HG03095 (cell line): ENCODE data around the gene SIX6.

Experiments
- ATAC-seq: cut with Tn5 transposase; IDR thresholded peaks from one replicate; pipeline ENCODE4 v1.9.1; 2021; ENCODE audit warnings: moderate library complexity; ENCODE audit not compliant: unreplicated experiment

The SIX6 gene

DNA sequence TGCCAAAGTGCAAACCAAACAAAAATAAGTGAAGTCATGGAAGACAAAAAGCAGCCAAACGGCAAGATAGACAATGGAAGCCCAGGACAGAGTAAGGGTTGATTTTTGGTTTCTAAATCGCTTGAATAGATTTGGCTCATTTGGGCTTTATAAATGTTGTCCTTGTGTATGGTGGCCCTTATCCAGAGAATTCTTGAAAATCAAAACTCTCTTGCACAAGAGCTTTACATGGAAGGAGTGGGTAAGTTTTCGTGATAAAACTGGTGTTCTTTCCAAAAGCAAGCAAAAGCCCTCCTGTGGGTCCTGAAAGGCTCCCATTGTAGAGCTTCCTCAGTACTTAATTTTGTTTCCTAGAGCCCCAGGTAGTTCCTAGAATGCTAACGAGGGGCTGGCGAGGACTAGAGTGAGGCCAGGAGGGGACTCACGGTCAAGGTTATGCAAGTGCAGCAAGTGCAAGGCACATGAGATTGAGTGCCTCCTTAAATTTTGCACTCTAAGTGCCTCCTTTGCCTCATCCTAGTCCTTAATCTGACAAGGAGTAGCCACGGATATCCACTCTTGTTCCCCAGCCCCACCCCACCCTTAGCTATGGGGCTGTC, 4.1 kb downstream of the SIX6 start:
- ATAC-seq, result no peak

DNA sequence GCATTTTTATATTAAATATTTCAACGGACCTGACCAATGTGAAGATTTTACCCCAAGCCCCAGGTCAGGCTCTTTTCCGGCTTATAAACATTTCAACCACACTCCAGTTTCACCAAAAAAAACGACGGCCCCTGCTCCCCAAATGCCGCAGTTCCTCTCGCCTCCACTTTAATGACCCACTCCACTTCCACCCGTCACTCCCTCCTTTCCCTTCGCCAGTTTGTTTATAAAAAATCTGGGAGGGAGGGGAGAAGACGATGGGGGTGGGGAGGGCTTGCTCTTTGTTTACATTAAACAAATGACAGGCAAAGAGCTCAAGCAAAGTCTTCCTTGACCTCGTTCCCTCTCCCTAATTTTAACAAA, 5.4 kb downstream of the SIX6 start:
- no peak for ATAC-seq

DNA sequence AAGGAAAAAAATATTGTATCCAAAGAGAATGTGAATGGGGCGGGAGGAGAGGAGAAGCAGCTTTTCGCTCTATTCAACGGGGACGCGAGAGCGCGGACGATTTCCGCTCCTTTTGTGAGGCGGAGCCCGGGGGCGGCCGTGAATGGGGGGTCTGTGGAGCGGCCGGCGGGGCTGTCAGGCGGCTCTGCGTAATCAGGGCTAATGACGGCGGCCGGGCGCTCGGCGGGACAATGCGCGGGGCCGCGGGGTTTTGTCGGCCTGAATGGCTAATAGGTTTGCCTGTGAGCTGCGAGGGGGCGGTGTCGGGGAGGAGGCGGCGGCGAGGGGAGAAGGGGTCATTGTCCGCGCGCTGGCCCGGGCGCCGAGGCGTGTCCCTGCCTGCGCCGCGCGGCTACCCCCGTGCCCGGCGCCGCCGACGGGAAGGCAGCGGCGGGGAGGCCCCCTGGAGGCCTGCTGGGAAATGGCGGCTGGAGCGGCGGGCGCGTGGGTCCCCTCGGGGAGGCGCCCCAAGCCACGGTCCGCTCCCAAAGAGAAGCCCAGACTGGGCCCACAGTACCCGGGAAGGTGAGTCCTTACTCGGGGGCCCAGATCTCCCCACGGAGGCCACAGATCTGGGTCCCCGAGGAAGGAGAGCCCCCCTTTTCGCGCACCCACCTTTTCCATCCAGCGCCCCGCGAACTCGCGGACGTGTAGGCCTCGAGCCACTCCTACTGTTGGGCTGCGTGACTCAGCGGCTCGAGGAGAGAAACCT, 6.0 kb downstream of the SIX6 start:
- ATAC-seq, result peak; percentile 53

DNA sequence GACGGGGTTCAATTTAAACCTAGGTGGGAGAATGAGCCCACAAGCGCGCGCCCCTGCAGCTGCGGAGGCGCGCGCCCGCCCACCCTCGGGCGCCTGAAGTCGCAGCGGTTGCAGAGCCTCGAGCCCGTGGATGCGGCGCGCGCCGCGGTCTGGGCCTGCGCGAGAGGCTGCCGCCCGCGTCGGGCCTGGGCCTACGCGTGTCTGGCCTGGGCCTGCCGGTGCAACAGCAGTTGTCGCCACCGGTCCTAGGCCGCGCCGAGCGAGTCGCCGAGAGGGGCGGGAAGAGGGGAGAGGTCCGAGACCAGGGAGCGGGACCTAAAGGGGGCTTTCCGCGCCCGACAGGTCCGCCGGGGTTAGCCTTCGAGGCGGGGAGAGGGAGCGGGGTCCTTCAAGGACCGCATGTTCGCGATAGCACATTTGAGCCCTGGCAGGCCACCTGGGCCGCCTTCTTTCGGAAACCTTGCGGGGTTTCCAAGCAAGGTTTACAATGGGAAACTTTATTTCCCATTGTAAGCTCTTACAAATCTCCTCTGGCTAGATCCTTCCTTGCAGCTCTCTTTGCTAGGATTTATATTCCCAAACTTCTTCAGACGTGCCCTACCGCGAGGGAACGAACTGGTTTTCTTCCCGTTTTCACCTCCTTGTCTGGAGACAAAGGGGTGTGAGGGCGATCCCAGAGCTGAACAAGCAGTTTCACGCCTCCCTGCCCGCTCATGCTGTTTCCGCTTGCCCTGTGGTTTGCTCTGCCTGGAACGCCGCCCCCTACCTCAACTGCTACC, 6.8 kb downstream of the SIX6 start:
- ATAC-seq, result peak; percentile 21

DNA sequence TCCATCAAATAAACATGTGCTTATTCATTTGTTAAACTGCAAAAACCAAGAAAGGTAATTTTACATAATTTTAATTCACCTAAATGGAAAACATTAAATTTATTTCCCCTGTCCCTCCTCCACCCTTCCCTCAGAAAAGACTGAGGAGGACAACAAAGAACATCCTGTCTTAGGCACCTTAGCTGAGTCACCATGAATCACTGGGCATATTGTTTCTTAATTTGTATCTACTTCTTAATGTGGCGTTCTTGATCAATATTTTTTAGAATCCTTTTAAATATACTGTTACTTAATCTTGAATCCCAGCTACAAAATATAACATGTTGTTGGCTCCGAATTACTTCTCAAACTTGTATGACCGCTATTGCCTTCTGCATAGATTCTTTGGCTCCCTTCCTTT, 23.5 kb downstream of the SIX6 start:
- ATAC-seq, result no peak

DNA sequence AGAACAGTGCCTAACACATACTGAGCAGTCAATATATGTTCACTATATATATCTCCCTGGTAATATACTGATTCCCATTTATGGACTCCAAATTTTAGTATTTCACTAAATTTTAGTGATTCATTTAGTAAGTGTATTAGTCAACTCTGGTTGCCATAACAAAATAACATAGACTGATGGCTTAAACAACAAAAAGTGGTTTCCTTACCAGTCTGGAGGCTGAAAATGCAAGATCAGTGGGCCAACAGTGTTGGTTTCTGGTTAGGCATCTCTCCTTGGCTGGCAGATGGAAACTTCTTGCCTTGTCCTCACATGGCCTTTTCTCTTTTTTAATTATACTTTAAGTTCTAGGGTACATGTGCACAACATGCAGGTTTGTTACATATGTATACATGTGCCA, 28.7 kb downstream of the SIX6 start:
- no peak for ATAC-seq

DNA sequence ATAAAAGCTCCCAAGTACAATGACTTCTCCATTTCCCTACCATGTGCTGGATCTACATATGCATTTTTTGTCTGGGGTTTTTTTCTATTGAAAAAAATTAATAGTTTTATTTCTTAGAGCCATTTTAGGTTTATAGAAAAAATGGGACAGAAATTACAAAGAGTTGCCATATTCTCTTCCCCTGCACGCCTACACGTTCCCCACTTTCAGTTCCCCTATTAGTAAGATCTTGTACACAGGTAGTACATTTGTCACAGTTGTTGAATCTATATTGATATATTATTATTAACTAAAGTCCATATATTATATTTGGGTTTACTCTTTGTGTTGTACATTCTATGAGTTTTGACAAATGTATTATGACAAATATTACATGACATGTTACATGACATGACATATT, 35.7 kb downstream of the SIX6 start:
- no peak for ATAC-seq

DNA sequence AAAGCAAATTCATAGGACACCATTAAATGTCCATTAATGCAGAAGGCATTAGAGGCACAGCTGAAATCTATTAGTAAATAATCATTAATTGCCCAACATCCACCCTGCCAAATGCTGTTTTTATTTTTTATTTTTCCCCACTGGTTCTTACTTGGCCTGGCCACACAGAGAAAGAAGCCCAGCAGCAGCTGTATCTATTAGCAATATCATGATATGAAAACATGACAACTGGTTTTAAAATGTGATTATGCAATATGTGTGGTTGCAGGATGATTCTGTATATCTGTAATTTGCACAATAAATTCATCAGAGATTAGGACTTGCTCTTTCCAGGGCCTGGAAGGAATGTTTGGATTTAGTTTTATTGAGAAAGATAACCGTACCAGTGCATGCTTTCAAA, 44.9 kb downstream of the SIX6 start:
- ATAC-seq, result no peak

DNA sequence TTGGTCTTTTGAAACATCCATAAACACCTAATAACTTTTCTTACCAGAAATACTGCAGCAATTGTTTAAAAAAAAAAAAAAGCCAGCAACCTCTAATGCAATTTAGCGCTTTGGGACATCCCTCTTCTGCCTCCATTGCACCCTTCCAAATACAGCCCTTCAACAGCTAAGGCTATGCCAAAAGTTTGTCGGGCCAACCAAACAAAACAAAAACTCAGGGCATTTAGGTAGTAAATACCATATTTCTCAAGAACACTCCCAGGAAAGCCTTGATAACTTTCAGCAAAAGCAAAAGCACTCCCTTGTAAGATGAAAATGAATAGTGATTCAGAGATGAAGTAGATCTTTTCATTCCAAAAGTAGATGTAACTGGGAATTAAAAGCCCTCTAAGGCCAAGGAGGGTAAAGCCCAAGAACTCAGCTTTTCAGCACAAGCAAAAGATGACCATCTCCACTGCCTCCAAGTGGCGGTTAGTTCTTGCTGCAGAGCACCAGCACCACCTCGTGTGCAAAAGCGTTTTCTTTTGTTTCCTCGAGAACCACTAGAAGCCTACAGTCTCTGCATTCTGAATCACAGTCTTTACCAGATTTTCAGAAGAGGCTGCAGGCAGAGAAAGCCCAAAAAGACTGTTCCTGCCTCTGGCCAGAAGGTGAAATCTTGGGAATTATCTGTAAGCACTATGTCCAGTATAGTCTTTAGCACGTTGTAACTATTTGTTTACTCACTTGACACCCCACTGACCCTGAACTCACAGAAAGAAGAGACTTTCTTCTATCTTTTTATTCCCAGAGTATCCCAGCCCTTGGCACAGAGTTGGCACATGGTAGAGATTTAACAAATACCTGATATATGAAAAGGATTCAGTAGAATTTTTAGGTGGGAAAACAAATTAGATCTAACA, 53.1 kb downstream of the SIX6 start:
- peak; percentile 84 for ATAC-seq
